Fibroblast of upper back skin (primary cell): ENCODE results near the gene EMP2.
"Not testable (repeated sequence)": the region's sequence is repeated elsewhere in the genome, so short reads cannot be mapped to it uniquely, and the experiment has no call there.

Experiments used
- DNase-seq: peaks from one replicate; pipeline ENCODE4 v3.0.0-alpha.2; 2013

Gene EMP2

DNA sequence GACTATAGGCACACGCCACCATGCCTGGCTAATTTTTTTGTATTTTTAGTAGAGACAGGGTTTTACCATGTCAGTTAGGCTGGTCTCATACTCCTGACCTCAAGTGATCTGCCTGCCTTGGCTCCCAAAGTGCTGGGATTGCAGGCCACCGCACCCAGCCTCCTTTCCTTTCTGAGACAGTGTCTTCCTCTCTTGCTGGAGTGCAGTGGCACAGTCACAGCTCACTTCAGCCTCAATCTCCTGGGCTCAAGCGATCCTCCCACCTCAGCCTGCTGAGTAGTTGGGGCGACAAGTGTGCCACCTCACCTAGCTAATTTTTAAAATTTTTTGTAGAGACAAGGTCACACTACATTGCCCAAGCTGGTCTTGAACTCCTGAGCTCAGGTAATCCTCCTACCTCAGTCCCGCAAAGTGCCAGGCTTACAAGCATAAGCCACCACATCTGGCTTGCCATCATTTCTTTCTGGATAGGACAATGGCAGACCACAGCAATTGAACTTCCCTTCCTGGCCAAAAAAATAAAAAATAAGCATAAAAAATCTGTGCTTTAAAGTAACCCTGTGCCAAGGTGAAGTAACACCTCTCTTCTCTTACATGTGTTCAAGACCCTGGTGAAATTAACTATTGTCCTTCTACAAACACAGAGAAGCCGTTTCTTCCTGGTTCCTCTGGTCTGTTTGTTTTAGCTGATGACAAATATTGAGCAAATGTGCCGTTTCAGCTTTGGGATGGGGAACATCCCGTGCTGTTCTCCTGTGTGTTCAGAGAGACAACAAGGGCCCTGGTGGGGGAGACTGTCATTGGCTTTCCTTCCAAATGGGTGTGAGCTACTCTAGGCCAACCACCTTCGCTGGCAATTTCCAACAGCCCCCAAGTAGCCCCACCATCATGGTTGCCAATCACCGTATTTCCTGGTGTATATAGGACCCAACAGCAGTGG lies 60.2 kb downstream of the EMP2 start:
- no peak for DNase-seq

DNA sequence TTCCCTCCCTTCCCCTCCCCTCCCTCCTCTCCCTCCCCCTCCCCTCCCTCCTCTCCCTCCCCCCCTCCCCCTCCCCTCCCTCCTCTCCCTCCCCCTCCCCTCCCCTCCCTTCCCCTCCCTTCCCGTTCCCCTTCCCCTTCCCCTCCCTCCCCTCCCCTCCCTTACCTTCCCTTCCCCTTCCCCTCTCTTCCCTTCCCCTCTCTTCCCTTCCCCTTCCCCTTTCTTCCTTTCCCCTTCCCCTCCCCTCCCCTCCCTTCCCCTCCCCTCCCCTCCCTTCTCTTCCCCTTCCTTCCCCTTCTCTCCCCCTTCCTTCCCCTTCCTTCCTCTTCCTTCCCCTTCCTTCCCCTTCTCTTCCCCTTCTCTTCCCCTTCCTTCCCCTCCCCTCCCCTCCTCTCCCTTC lies 61.1 kb downstream of the EMP2 start:
- DNase-seq: no peak

- no peak for DNase-seq
These were observed 61.8 kb downstream of the EMP2 start for GRCh38 chr16:10518479-10519041.

GRCh38 chr16:10517868-10518267 lies 62.5 kb downstream of the EMP2 start:
- DNase-seq: no peak

- peak; percentile 59 for DNase-seq
These were observed 65.9 kb downstream of the EMP2 start for GRCh38 chr16:10514369-10515055.

DNA sequence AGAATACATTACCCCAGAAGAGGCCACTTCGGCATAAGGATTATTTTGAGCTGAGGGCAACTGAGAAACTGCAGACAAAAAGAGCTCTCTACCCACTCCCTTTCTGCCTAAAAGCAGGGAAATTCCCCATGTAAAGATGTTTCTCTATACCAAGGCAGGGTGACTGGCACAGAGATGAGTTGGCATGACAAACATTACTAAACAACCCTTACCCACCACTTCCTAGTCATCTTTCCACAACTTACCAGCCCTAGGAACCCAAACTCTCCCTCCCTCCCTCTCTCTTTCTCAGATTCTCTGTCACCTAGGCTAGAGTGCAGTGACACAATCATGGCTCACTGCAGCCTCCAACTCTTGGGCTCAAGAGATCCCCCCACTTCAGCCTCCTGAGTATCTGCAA lies 68.6 kb downstream of the EMP2 start:
- DNase-seq: no peak

DNA sequence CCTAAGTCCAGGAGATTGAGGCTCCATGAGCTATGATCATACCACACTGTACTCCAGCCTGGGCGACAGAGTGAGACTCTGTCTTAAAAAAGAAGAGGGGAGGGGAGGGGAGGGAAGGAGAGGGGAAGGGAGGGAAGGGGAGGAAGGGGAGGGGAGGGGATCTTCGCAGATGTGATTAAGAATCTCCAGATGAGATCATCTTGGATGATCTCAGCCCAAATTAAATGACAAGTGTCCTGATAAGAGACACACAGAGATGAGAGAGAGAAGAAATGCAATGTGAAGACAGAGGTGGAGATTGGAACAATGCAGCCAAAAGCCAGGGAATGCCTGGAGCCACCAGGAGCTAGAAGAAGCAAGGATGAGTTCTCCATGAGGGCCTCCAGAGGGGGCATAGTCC lies 70.1 kb downstream of the EMP2 start:
- DNase-seq: no peak

DNA sequence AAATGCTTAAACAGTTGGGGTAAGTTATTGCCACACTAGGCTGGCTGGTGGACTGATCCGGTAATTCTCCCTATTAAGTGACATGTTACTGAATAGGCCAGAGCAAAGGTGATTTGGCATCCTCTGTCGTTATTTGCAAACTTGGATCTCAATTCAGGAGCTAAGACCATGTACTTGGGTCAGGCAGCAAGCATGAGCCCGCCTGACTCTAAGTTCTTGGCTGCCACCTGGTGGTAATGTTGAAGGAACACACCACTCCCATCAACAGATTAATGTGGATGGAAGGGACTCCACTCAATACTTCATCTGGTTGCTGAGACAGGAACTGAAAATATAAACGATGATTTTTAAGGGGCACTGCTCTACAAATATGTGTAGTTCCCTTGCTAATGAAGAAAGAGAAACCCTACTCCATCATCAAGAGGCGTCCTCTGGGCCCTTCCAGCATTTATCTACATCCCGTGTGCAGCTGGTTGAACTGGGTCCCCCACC lies 70.8 kb downstream of the EMP2 start:
- DNase-seq: peak; percentile 77

- not testable (repeated sequence) for DNase-seq
These were observed 75.1 kb downstream of the EMP2 start for GRCh38 chr16:10505286-10505685.

- no peak for DNase-seq
These were observed 76.0 kb downstream of the EMP2 start for GRCh38 chr16:10504404-10504885.

DNA sequence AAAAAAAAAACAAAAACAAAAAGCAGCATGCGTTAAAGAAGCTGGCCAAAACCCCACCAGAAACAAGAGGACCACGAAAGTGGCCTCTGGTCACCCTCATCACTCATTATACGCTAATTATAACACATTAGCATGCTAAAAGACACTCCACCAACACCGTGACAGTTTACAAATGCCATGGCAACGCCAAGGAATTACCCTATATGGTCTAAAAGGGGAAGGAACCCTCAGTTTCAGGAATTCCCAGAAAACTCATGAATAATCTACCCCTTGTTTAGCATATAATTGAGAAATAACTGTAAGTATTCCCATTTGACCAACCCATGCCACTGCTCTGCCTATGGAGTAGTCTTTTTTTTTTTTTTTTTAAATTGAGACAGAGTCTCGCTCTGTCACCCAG lies 77.6 kb downstream of the EMP2 start:
- DNase-seq: no peak

DNA sequence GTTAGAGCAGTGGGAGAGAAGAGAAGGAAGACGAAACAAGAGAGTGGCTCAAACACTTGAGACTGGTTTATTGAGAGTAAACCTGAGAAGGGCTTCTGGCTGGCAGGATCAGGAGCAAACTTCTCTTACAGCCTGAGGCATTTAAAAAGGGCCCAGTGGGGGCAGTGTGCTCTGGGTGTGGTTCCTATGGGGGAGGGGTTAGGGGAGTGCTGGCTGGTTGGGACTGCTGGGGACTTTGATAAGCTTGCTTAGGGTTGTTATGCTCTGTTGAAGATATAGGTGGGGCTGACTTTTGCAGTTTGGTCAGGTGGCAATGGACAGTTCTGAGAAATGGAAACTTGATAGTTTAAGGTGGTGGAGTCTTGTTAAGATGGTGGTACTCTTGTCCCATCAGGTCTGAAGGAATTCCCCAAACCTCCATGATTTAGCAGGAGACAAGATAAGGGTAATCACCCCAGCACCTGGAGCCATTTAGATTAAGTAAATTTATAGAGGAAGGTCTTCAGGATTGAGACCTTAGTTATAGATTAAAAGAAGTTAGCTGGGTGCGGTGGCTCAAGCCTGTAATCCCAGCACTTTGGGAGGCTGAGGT lies 79.3 kb downstream of the EMP2 start:
- DNase-seq: no peak

DNA sequence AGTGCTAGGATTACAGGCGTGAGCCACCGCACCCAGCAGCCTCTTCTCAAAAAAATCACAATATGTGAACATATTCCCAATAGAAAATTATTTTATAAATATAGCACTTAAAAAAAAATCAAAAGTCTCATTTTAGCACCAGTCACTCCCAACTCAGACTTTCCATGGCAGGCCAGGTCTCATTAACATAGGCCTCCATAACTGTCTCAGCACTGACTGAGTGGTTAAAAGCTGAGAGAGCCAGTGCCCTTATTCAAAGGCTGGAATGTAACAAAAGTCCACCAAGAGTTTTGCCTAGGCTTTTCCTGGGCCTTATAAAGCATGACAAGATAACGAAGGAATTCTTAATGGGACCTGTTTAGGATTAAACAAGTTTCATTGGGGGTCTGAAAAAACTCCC lies 79.8 kb downstream of the EMP2 start:
- DNase-seq: no peak

DNA sequence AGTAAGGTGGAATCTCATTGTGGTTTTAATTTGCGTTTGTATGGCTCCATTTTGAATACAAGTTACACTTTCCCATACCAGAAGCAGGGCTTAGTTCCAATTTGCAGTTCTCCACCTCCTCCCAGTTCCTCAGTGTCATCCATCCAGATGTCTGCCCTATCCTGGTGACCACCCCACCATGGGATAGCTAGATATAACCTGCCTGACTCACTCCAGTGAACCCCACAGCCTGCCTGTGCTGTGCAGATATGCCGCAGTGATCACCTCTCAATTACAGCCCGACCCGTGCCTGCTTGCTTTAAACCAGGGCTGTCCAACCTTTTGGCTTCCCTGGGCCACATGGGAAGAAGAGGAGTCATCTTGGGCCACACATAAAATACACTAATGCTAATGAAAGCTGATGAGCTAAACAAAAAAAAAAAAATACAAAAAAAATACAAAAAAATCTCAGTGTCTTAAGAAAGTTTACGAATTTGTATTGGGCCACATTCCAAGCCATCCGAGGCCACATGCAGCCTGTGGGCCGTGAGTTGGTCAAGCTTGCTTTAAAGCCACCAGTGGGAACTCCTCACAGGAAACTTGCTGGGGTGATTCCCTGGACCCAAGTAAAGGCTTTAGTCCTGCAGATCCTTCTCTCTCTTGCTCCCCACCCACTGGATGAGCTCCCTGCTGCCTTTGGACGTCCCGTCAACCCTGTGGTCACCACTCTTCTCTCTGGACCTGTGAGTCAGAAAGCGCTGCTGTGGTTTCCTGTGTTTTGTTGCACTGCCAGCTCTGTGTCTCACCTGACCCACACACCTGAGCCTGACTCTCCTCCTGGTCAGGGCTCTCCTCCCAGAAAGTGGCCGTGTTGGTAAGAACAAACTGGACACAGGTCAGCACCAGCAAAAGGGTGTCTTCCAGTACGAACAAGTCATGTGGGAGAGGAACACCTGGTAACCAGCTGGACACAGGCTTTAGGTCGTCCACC lies 83.0 kb downstream of the EMP2 start:
- DNase-seq: no peak

- no peak for DNase-seq
These were observed 85.4 kb downstream of the EMP2 start for GRCh38 chr16:10495031-10495345.

DNA sequence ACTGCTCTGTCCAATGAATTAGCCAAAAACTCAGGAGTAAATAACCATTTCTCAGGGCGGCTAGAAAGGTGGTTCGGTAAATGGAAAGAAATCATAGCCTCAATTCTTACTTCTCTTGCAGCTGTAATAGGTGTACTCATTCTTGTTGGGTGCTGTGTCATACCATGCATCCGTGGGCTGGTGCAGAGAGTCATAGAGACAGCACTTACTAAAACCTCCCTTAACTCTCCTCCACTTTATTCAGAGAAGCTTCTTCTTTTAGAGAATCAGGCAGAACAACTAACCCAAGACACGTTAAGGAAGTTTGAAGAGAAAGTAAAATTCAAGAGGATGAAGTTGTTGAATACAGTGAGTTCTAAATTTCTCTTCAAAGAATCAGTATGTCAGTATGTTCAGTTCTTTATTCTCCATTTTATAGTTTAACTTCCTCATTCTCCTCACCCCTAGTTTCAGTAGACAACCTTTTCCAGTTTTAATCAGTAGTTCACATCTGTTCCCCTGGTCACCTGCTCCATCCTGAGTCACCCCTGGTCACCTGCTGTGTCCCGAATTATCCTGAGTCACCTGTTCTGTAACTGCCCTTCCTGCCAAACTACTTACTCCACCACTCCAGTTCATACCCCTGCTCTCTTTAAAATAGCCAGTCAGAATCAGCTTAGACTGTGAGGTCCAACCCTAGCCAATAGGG lies 85.9 kb downstream of the EMP2 start:
- DNase-seq: no peak

DNA sequence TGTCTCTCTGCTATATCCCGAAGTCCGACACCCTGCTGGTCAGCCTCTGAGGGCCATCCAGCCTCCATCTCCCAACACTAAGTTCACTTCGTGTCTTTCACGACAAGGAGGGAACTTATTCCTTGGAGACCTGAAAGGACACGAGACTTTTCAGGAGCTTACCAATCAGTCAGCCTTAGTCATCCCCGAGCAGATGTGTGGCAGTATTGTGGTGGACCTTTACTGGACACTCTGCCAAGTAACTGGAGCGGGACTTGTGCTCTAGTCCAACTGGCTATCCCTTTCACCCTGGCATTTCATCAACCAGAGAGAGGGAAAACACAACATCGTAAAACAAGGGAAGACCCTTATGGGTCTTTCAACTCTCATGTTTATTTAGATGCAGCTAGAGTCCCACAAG lies 87.1 kb downstream of the EMP2 start:
- no peak for DNase-seq

GRCh38 chr16:10490141-10490540 lies 90.3 kb downstream of the EMP2 start:
- DNase-seq: peak; percentile 36

DNA sequence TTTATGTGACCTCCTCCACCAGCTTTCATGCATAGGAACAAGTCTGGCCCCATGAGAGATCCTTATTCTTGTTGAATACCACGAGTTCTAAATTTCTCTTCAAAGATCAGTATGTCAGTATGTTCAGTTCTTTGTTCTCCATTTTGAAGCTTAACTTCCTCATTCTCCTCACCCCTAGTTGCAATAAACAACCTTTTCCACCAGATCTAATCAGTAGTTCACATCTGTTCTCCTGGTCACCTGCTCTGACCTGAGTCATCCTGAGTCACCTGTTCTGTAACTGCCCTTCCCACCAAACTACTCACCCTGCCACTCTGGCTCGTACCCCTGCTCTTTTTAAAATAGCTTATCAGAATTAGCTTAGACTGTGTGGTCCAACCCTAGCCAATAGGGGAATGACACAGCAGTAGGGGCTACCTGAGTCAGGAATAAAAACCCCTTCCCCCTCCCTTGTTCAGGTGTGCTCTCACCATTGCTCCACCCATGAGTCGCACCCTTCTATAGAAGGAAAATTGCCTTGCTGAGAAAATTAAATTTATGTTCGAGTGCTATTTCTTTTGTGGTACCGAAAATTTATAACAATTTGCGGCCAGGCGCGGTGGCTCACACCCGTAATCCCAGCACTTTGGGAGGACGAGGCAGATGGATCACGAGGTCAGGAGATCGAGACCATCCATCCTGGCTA lies 94.6 kb downstream of the EMP2 start:
- no peak for DNase-seq

GRCh38 chr16:10485159-10485558 lies 95.2 kb downstream of the EMP2 start:
- DNase-seq: no peak

DNA sequence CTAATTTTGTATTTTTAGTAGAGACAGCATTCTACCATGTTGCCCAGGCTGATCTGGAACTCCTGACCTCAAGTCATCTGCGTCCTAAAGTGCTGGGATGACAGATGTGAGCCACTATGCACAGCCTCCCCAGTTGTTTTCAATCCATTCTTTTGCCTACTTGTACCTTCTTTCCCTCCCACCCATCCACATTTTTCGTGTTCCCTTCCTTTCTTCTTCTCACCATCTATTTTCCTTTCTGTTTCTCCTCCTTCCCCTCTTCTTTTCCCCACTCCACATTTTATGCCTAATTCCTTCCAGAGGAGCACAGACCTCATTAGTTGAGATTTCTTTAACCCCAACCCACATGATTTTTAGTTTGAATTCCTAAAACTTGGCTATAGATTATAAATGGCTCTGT lies 100.2 kb downstream of the EMP2 start:
- no peak for DNase-seq
